K562 (cell line): ENCODE results near the gene CHMP1A. TPM values are rescaled to one million over a fixed set of nuclear protein-coding genes. Genes with fewer than 3 reads are reported as not detected.
A peak's percentile ranks its signal among the peaks of the same experiment; 100 is the strongest.

Experiments used
- MEF2A ChIP-seq: IDR thresholded peaks from 2 replicates; pipeline ENCODE4 v1.6.1; 2011; ENCODE audit warnings: low read depth, mild to moderate bottlenecking, low read length, moderate library complexity; ENCODE audit not compliant: control insufficient read depth
- MXI1 ChIP-seq: IDR thresholded peaks from 2 replicates; pipeline ENCODE4 v1.6.1; 2011; ENCODE audit warnings: low read depth, mild to moderate bottlenecking, improper control_type of control experiment, low read length
- NKRF ChIP-seq: fragments of 450-650 bp; IDR thresholded peaks from 2 replicates; pipeline ENCODE4 v1.6.1; 2016; ENCODE audit warnings: borderline replicate concordance
- NONO ChIP-seq, 2 experiments: fragments of 200-400 bp in 1 of 2; fragments of 450-650 bp in 1 of 2; formaldehyde crosslinking in 1 of 2; IDR thresholded peaks; 2 replicates each; pipeline ENCODE4 v1.6.1; 2017; ENCODE audit warnings: low read depth in 2 of 2, mild to moderate bottlenecking in 2 of 2, moderate library complexity in 2 of 2, low read length in 1 of 2
- PHF8 ChIP-seq: fragments of 200-600 bp; sonication (generic); IDR thresholded peaks from 2 replicates; pipeline ENCODE4 v1.6.1; 2012; ENCODE audit warnings: mixed run types, mild to moderate bottlenecking, inconsistent platforms, low read length, moderate library complexity, borderline replicate concordance
- POLR2AphosphoS5 ChIP-seq: IDR thresholded peaks from 2 replicates; pipeline ENCODE4 v1.6.1; 2011; ENCODE audit warnings: mild to moderate bottlenecking, low read depth, low read length, moderate library complexity; ENCODE audit not compliant: control insufficient read depth, insufficient read depth
- PTTG1 ChIP-seq: fragments of 450-650 bp; IDR thresholded peaks from 2 replicates; pipeline ENCODE4 v1.6.1; 2016; ENCODE audit warnings: low read depth, mild to moderate bottlenecking, missing genetic modification characterization, missing compliant biosample characterization
- SMC3 ChIP-seq: conservative IDR thresholded peaks from 2 replicates; pipeline ENCODE4 v1.6.1; 2011; ENCODE audit warnings: low read depth, low read length, improper control_type of control experiment; ENCODE audit not compliant: insufficient read depth
- ZBTB11 ChIP-seq, 3 experiments: fragments of 200-800 bp in 1 of 3; fragments of 250-450 bp in 1 of 3; fragments of 450-650 bp in 1 of 3; sonication (Bioruptor Pico) in 1 of 3; sonication (Bioruptor generic) in 1 of 3; formaldehyde crosslinking in 1 of 3; IDR thresholded peaks; 2 replicates each; pipeline versions ENCODE4 v1.6.1 to v1.8.0; 2016 to 2022; ENCODE audit warnings: mild to moderate bottlenecking in 2 of 3, missing genetic modification characterization in 2 of 3, missing compliant biosample characterization in 1 of 3, moderate library complexity in 1 of 3
- ZC3H8 ChIP-seq: fragments of 450-650 bp; IDR thresholded peaks from 2 replicates; pipeline ENCODE4 v1.6.1; 2017
- ZNF436 ChIP-seq: fragments of 250-450, 450-650 bp; sonication (Bioruptor Pico); formaldehyde crosslinking; IDR thresholded peaks from 2 replicates; pipeline ENCODE4 v1.7.0; 2020; ENCODE audit warnings: mild to moderate bottlenecking
- ZNF639 ChIP-seq, 2 experiments: fragments of 200-800 bp in 1 of 2; sonication (Bioruptor generic) in 1 of 2; sonication (generic) in 1 of 2; formaldehyde crosslinking in 1 of 2; IDR thresholded peaks in 1 of 2; conservative IDR thresholded peaks in 1 of 2; 2 replicates each; pipeline versions ENCODE4 v1.5.0 to v1.6.1; 2016 to 2020; ENCODE audit warnings: missing compliant biosample characterization in 1 of 2, missing genetic modification characterization in 1 of 2, missing genetic modification reagents in 1 of 2
- polyA plus RNA-seq, 8 experiments: library from polyadenylated mRNA; depleted of rRNA in 4 of 8; stranded (reverse) in 5 of 8; unstranded in 3 of 8; fragments of >200 nt; fragmentation: Nextera tagmentation in 2 of 8; fragmentation: Illumina TruSeq in 1 of 8; extraction: Ambion mirVana in 2 of 8; extraction: Trizol in 1 of 8; gene quantifications; 2 replicates each; pipeline versions ENCODE4 v1.2.1 to v1.2.3, GENCODE V29; 2011 to 2014; ENCODE audit warnings: inconsistent platforms in 1 of 8, missing spikeins in 1 of 8
- total RNA-seq, 7 experiments: library from RNA; depleted of rRNA in 6 of 7; stranded (reverse); fragments of >200 nt in 6 of 7; fragmentation: Illumina TruSeq in 2 of 7; extraction: Trizol in 2 of 7; gene quantifications; 2 replicates each; pipeline versions ENCODE4 v1.2.1 to v1.2.3, GENCODE V29; 2011 to 2021; ENCODE audit warnings: low replicate concordance in 1 of 7

CHMP1A gene
- total and polyA plus RNA-seq, 9 of the 15 experiments (the other 6 are each of a cell fraction or from before 2014, with no cell fraction given), result 0.83 to 79.9 (median 45.2) TPM

GRCh38 chr16:89701425-89702406 lies 44.2 kb upstream of the CHMP1A start, which contains the start of gene SPATA2L (continued):
- TF ChIP-seq PTTG1 (tag) (no peak), NONO (IDR thresholded peaks at IDR 0.05; ENCODE audit: low read depth in 2 of 2, low read length in 1 of 2) (0 out of 4 replicates have a peak, but pooled peaks of 1 of the 2 experiments have one; percentile 52), ZC3H8 (no peak), PHF8 (peak; percentile 66; the same call in 1 of the 2 replicates), MXI1 (0 out of 2 replicates have a peak, but pooled peaks have one; percentile 30), ZBTB11 (CRISPR knock-in tag; IDR thresholded peaks at IDR 0.05) (peak in 1 of 3 experiments; percentile 82; a peak in 3 of 6 replicates), POLR2AphosphoS5 (peak; percentile 60), NKRF (peak; percentile 93), SMC3 (0 out of 2 replicates have a peak, but pooled peaks have one; percentile 39), ZNF436 (no peak), MEF2A (no peak), ZNF639 (CRISPR knock-in tag; conservative IDR thresholded peaks at IDR 0.05 in 1 of 2, IDR thresholded peaks at IDR 0.05 in 1 of 2) (peak in 1 of 2 experiments; percentile 63; a peak in 2 of 4 replicates)
